ENCODE results near the gene DDX24. TPM values are rescaled to one million over a fixed set of nuclear protein-coding genes. Genes with fewer than 3 reads are reported as not detected.

Gene DDX24
- total RNA-seq, 4 donors from 2014 or later = 66.2 to 210 (median 72.5) TPM

GRCh38 chr14:94110552-94111181, 29.7 kb upstream of the DDX24 start, which contains the start of gene IFI27:
Gene IFI27 (plus strand): TSS chr14:94110736.
- H3K9me3 ChIP-seq = no peaks in the 10 kb centered on the region
- H3K27ac ChIP-seq = peak within 1 kb of the TSS; percentile 58 to 94 (median 76)
- peak in 2 of 3 donors; percentile 62 to 81 for DNase-seq
- no peaks in the 10 kb centered on the region for H3K36me3 ChIP-seq
- peaks cover 0 to 37% (median 3%) of the 10 kb centered on the region in 4 donors for H3K4me1 ChIP-seq
- peak within 1 kb of the TSS; percentile 24 to 60 (median 35) for H3K4me3 ChIP-seq
- H3K27me3 ChIP-seq = no peaks in the 10 kb centered on the region
- TF ChIP-seq POLR2A (IDR thresholded peaks at IDR 0.05) (peak; percentile 67 to 79), CTCF (IDR thresholded peaks at IDR 0.05) (no peak)

GRCh38 chr14:94109915-94110250, 28.9 kb upstream of the DDX24 start:
- H3K27ac ChIP-seq = peak overlapping the region; percentile 17 to 94 (median 76)
- H3K4me1 ChIP-seq = peaks cover 0 to 35% (median 3%) of the 10 kb centered on the region in 4 donors
- peak in 1 of 3 donors; percentile 39 for DNase-seq

GRCh38 chr14:94104731-94105130, 23.7 kb upstream of the DDX24 start:
- Histone ChIP-seq H3K4me1 (peaks cover 0 to 2% (median 0%) of the 10 kb centered on the region in 4 donors), H3K9me3 (no peaks in the 10 kb centered on the region), H3K4me3 (no peak overlapping the region), H3K36me3 (no peaks in the 10 kb centered on the region), H3K27me3 (no peaks in the 10 kb centered on the region), H3K27ac (no peak overlapping the region)
- DNase-seq = no peak
- TF ChIP-seq POLR2A (IDR thresholded peaks at IDR 0.05) = no peak
- TF ChIP-seq CTCF (IDR thresholded peaks at IDR 0.05) = no peak

More at GRCh38 chr14:94109915-94110250, 28.9 kb upstream of the DDX24 start:
- H3K36me3 ChIP-seq = no peaks in the 10 kb centered on the region
- H3K4me3 ChIP-seq = peak overlapping the region in 1 of 4 donors; percentile 45
- H3K9me3 ChIP-seq = no peaks in the 10 kb centered on the region
- TF ChIP-seq POLR2A (IDR thresholded peaks at IDR 0.05) = no peak
- no peak for TF ChIP-seq CTCF (IDR thresholded peaks at IDR 0.05)
- H3K27me3 ChIP-seq = no peaks in the 10 kb centered on the region

- Histone ChIP-seq H3K9me3 (no peaks in the 10 kb centered on the region), H3K27me3 (no peaks in the 10 kb centered on the region), H3K36me3 (no peaks in the 10 kb centered on the region), H3K4me3 (no peak overlapping the region), H3K4me1 (no peaks in the 10 kb centered on the region), H3K27ac (peak overlapping the region in 1 of 4 donors; percentile 70)
- DNase-seq = peak in 1 of 3 donors; percentile 29
- TF ChIP-seq POLR2A (IDR thresholded peaks at IDR 0.05) (no peak), CTCF (IDR thresholded peaks at IDR 0.05) (no peak)
Measured at GRCh38 chr14:94103554-94104150, 22.6 kb upstream of the DDX24 start.

GRCh38 chr14:94102768-94103482, 21.9 kb upstream of the DDX24 start:
- H3K27ac ChIP-seq = peak overlapping the region in 1 of 4 donors; percentile 70
- no peaks in the 10 kb centered on the region for H3K9me3 ChIP-seq
- no peaks in the 10 kb centered on the region for H3K36me3 ChIP-seq
- no peak overlapping the region for H3K4me3 ChIP-seq
- no peak for TF ChIP-seq CTCF (IDR thresholded peaks at IDR 0.05)
- no peak for TF ChIP-seq POLR2A (IDR thresholded peaks at IDR 0.05)
- H3K4me1 ChIP-seq = no peaks in the 10 kb centered on the region
- no peaks in the 10 kb centered on the region for H3K27me3 ChIP-seq
- peak in 1 of 3 donors; percentile 59 for DNase-seq
